HL-60/S4 (cell line): Measurements from ENCODE around the gene RALBP1.
"Not testable (repeated sequence)": the region's sequence is repeated elsewhere in the genome, so short reads cannot be mapped to it uniquely, and the experiment has no call there.

Experiments used
- in situ Hi-C: fragments of 300-500 bp; cut with MboI; formaldehyde crosslinking; loops from 2 replicates; pipeline ENCODE4 v1.14.3; 2022; ENCODE audit warnings: low sequenced_read_pairs

Gene RALBP1

GRCh38 chr18:9453283-9453682 lies 22.0 kb upstream of the RALBP1 start:
- in situ Hi-C loops = no loop called here

- in situ Hi-C loops = no loop called here
Measured at GRCh38 chr18:9454061-9454703, 21.1 kb upstream of the RALBP1 start.

GRCh38 chr18:9455718-9456511 lies 19.4 kb upstream of the RALBP1 start:
- in situ Hi-C loops = no loop called here

GRCh38 chr18:9466127-9466526 lies 9.2 kb upstream of the RALBP1 start:
- in situ Hi-C loops = no loop called here

- in situ Hi-C loops = no loop called here
Measured at GRCh38 chr18:9466846-9467245, 8.5 kb upstream of the RALBP1 start.

- in situ Hi-C loops = no loop called here
Measured at GRCh38 chr18:9468998-9469397, 6.3 kb upstream of the RALBP1 start.

GRCh38 chr18:9469685-9470084 lies 5.6 kb upstream of the RALBP1 start:
- in situ Hi-C loops = no loop called here

- in situ Hi-C loops = no loop called here
Measured at GRCh38 chr18:9474108-9474982, 968 bp upstream of the RALBP1 start.

GRCh38 chr18:9475643-9476591 lies 604 bp downstream of the RALBP1 start:
- in situ Hi-C loops = no loop called here

- in situ Hi-C loops = not testable (repeated sequence)
Measured at GRCh38 chr18:9476949-9477348, 1.6 kb downstream of the RALBP1 start.

- in situ Hi-C loops = no loop called here
Measured at GRCh38 chr18:9477509-9477908, 2.2 kb downstream of the RALBP1 start.

- in situ Hi-C loops = no loop called here
Measured at GRCh38 chr18:9478545-9478944, 3.2 kb downstream of the RALBP1 start.

- in situ Hi-C loops = no loop called here
Measured at GRCh38 chr18:9482790-9483189, 7.5 kb downstream of the RALBP1 start.

GRCh38 chr18:9483526-9483925 lies 8.2 kb downstream of the RALBP1 start:
- in situ Hi-C loops = no loop called here

- in situ Hi-C loops = not testable (repeated sequence)
Measured at GRCh38 chr18:9484856-9485255, 9.5 kb downstream of the RALBP1 start.

- in situ Hi-C loops = no loop called here
Measured at GRCh38 chr18:9488538-9488937, 13.2 kb downstream of the RALBP1 start.

GRCh38 chr18:9494778-9495331 lies 19.5 kb downstream of the RALBP1 start:
- in situ Hi-C loops = no loop called here

- in situ Hi-C loops = no loop called here
Measured at GRCh38 chr18:9495465-9495864, 20.2 kb downstream of the RALBP1 start.

- in situ Hi-C loops = no loop called here
Measured at GRCh38 chr18:9495916-9496705, 20.8 kb downstream of the RALBP1 start.
